ENCODE measurements around the gene GDA.
"Not testable (repeated sequence)": the region's sequence is repeated elsewhere in the genome, so short reads cannot be mapped to it uniquely, and the experiment has no call there.

Gene GDA

GRCh38 chr9:72290311-72290710 lies 141.1 kb downstream of the GDA start:
- no peak for DNase-seq

- DNase-seq: not testable (repeated sequence)
These were observed 142.3 kb downstream of the GDA start for GRCh38 chr9:72291576-72291975.

DNA sequence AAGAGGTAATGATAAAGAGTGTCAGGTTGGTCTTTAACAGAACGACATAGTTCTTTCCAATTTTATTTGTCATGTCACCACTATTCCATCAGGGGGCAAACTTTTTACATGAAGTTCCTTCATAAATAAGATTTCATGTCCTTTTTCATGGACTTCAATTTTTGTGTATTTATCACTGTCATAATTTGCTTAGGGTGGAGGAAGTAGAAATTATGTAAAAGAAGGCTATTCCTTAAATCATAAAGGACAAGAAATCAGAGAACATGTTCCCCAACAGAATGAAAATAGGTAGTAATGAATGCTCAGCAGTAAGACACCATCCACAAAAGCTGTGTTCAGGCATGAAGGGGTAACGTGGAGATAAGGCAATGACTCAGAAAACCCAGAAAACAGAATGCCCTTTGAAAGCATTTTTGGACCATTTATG lies 143.0 kb downstream of the GDA start:
- peak; percentile 7 for DNase-seq

DNA sequence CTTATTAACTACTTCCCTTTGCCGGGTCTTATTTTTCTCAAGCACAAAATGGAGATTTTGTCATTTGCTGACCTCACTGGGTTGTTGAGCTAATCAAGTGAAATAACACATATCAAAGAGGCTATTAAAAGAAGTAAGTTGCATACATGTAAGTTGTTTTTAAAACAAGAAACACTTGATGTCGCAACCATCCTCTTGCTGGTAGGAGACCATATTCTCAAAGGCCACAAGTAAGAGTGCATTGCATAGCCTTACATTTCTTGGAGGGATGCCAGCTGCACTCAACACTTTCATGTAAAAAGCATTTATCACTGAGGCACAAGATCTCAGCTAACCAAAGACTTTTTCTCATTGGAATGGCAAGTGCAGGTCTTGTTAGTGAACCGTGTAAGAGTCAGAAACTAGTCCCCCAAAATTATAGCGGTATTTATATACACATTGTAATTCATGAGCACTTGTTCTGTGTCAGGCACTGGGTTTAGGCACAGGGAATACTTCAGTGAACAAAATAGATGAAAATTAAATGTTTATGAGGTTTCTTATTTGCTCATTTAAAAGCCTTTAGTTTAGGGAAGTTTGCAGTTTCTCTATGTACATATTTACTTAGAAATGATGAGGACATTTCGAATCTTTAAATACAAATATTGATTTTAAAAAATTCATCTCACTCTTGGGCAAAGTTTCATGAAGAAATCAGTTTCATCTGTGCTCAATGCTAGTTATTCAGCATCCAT lies 143.8 kb downstream of the GDA start:
- no peak for DNase-seq

DNA sequence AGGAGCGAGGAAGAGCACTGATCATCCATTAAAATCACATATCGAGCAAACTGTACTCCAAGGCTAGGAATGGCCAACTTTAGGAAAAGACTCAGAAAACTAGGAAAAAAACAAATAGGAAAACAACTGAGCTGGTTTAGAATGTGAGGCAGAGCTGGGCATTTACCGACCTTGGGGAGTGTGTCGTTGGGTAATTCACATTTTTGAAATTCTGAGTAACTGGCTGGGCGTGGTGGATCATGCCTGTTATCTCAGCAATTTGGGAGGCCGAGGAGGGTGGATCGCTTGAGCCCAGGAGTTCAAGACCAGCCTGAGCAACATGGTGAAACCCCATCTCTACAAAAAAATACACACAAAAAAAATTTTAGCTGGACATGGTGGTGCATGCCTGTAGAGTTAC lies 145.7 kb downstream of the GDA start:
- DNase-seq: no peak

GRCh38 chr9:72297516-72297915 lies 148.3 kb downstream of the GDA start:
- no peak for DNase-seq

DNA sequence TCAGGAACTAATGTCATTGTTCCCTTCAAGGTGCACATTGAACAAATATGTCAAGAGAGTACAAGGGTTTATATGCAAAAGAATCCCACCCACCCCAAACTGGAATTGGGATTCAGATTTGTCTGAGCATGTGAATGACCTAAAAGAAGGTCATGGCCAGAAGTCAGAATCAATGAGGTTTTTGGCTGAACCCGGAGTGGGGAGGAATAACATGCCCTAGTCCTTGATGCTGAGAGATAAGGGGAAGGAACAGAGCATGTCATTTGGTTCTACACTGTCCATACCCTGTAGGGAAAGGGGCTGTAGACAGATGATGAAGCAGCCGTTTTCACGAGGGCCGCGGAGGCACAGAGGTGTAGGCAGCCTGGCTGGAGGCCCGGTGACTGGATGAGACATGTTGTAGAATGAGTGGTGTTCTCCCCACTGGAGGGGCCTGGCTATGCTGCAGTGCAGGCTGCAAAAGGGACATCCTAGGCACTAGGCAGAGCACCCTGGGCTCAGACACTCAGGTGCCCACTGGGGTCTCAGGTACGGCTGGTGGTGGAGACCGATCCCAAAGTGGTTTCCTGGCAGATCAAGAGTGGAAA lies 149.9 kb downstream of the GDA start:
- no peak for DNase-seq

DNA sequence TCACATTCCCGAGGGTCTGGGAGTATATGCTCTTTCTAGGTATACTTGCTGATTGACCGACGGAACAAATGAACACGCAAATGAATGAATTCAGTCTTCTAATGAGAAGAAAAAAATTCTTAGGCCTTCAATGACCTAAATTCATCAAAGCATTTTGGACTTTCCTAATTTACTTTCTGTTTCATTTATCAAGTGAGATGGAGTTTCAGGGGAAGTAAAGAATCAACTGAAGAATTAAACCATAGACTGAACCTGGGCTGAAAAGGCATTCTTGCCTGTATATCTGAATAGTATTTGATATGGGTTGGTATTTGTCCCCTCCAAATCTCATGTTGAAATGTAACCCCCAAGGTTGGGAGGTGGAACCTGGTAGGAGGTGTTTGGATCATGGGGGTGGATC lies 151.6 kb downstream of the GDA start:
- DNase-seq: no peak
